ENCODE measurements around the gene CPN1. TPM values are rescaled to one million over a fixed set of nuclear protein-coding genes. Genes with fewer than 3 reads are reported as not detected.
A peak's percentile ranks its signal among the peaks of the same experiment; 100 is the strongest.

Gene CPN1
- total and polyA plus RNA-seq, 8 donors: not detected

GRCh38 chr10:99994801-99995200, 86.9 kb downstream of the CPN1 start:
- Histone ChIP-seq H3K4me3 (no peak overlapping the region), H3K27me3 (no peaks in the 10 kb centered on the region), H3K27ac (peak overlapping the region in 3 of 5 donors; percentile 38 to 66 (median 41)), H3K36me3 (no peaks in the 10 kb centered on the region), H3K9me3 (no peaks in the 10 kb centered on the region), H3K4me1 (peaks cover 0 to 50% (median 26%) of the 10 kb centered on the region in 4 donors)
- TF ChIP-seq POLR2AphosphoS5 (IDR thresholded peaks at IDR 0.05) (no peak), EP300 (IDR thresholded peaks at IDR 0.05) (no peak), POLR2A (IDR thresholded peaks at IDR 0.05) (no peak)
- TF ChIP-seq, protein P1, sequence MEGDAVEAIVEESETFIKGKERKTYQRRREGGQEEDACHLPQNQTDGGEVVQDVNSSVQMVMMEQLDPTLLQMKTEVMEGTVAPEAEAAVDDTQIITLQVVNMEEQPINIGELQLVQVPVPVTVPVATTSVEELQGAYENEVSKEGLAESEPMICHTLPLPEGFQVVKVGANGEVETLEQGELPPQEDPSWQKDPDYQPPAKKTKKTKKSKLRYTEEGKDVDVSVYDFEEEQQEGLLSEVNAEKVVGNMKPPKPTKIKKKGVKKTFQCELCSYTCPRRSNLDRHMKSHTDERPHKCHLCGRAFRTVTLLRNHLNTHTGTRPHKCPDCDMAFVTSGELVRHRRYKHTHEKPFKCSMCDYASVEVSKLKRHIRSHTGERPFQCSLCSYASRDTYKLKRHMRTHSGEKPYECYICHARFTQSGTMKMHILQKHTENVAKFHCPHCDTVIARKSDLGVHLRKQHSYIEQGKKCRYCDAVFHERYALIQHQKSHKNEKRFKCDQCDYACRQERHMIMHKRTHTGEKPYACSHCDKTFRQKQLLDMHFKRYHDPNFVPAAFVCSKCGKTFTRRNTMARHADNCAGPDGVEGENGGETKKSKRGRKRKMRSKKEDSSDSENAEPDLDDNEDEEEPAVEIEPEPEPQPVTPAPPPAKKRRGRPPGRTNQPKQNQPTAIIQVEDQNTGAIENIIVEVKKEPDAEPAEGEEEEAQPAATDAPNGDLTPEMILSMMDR (IDR thresholded peaks at IDR 0.05): no peak
- intact Hi-C loops (cut with DNase I; ENCODE audit: low total_unique reads): no loop called here
- 73 to 98% (median 95%) methylated on average over 5 of the region's 5 CpGs for WGBS, 5 donors
- DNase-seq: no peak

DNA sequence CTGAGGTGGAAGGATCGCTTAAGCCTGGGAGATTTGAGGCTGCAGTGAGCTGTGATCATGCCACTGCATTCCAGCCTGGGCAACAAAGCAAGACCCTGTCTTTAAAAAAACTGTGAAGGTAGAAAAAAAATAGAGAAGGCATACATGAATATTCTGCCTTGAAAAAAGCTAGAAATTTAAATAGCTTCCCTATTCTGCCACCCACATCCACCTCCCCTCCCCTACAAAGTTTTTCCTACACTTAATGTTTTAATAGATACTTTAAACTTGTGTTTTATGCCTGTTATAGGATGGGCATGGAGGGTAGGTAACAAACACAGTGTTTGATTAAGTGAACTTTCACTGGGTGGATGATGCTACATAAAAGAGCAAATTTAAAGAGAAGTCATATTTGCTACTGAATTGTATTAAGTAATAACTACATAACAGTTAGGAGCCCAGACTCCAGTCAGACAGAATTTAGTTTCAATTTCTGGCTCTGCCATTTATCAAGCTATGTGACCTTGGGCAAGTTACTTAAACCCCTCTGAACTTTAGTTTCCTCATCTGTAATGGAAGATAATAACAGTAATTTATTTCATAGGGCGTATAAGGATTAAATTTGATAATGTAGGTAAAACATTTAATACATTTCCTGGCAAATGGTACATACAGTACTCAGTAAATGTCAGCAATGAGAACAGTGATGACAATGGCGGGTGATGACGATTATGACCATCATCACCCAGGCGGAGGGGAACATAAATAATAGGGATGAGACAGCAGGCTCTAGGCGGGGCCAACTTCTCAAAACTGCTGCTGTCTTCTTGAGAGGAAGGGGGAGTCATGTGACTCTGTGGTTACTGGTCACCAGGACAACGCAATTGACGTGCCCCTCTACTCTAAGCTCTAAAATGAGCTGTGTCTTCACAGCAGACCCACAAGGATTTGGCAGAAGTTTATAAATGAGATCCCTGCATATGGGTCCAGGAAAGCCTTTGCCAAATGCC, 87.7 kb downstream of the CPN1 start:
- TF ChIP-seq POLR2A (IDR thresholded peaks at IDR 0.05) (no peak), EP300 (IDR thresholded peaks at IDR 0.05) (no peak), POLR2AphosphoS5 (IDR thresholded peaks at IDR 0.05) (peak in 2 of 3 donors; percentile 25 to 71)
- DNase-seq: peak; percentile 44 to 87
- Histone ChIP-seq H3K9me3 (no peaks in the 10 kb centered on the region), H3K4me1 (peaks cover 0 to 43% (median 23%) of the 10 kb centered on the region in 4 donors), H3K36me3 (peaks cover 0 to 6% (median 4%) of the 10 kb centered on the region in 4 donors), H3K4me3 (no peak overlapping the region), H3K27me3 (no peaks in the 10 kb centered on the region), H3K27ac (peak overlapping the region in 4 of 5 donors; percentile 11 to 66 (median 43))
- 52 to 77% (median 66%) methylated on average over 8 of the region's 8 CpGs for WGBS, 5 donors
- intact Hi-C loops (cut with DNase I; ENCODE audit: low total_unique reads): no loop called here

Other genes starting within 250 kb of the CPN1 start
- gene DNMBP, start 71.9 kb downstream of the CPN1 start, total RNA-seq: 10 to 100 TPM; 13.0 to 44.6 (median 39.7) TPM
- gene DNMBP, start 71.9 kb downstream of the CPN1 start, polyA plus RNA-seq: 10 to 100 TPM in 2 of 3 donors, 1 to 10 TPM in 1; 8.5 to 38.2 (median 11.1) TPM
- 10 to 100 TPM in 2 of 5 donors, 1 to 10 TPM in 3; 5.8 to 61.5 (median 9.8) TPM for gene ERLIN1, start 104.2 kb upstream of the CPN1 start, total RNA-seq
- 1 to 10 TPM; 4.4 to 9.5 (median 5.9) TPM for gene ERLIN1, start 104.2 kb upstream of the CPN1 start, polyA plus RNA-seq
- gene CHUK, start 147.7 kb upstream of the CPN1 start, total RNA-seq: 10 to 100 TPM in 4 of 5 donors, under 1 TPM in 1; 0.58 to 39.7 (median 15.6) TPM
- 10 to 100 TPM in 2 of 3 donors, 1 to 10 TPM in 1; 6.9 to 17.7 (median 11.7) TPM for gene CHUK, start 147.7 kb upstream of the CPN1 start, polyA plus RNA-seq
- gene CWF19L1, start 185.8 kb upstream of the CPN1 start, total RNA-seq: 10 to 100 TPM in 2 of 5 donors, 1 to 10 TPM in 3; 1.2 to 39.7 (median 8.1) TPM
- 10 to 100 TPM; 12.5 to 14.1 (median 13.3) TPM for gene CWF19L1, start 185.8 kb upstream of the CPN1 start, polyA plus RNA-seq
- 10 to 100 TPM in 3 of 5 donors, under 1 TPM in 1, not detected in 1; 0.87 to 33.4 (median 17.6) TPM for gene BLOC1S2, start 204.8 kb upstream of the CPN1 start, total RNA-seq
- 10 to 100 TPM; 37.6 to 51.0 (median 48.7) TPM for gene BLOC1S2, start 204.8 kb upstream of the CPN1 start, polyA plus RNA-seq
- gene PKD2L1, start 248.4 kb upstream of the CPN1 start, total RNA-seq: under 1 TPM in 1 of 5 donors, not detected in 4; 0.89 TPM
- under 1 TPM in 1 of 3 donors, not detected in 2; 0.23 TPM for gene PKD2L1, start 248.4 kb upstream of the CPN1 start, polyA plus RNA-seq

Measured in stomach (tissue), 9 donors.